ENCODE data around the gene CLDN7. TPM values are rescaled to one million over a fixed set of nuclear protein-coding genes. Genes with fewer than 3 reads are reported as not detected.

Gene CLDN7
- total RNA-seq, 2 donors from 2014 or later = 997 to 1,004 TPM

- ATAC-seq (no peak), DNase-seq (no peak)
- intact Hi-C loops (cut with DNase I, micrococcal nuclease) = no loop called here
Measured at GRCh38 chr17:7290685-7291084, 28.4 kb upstream of the CLDN7 start.

DNA sequence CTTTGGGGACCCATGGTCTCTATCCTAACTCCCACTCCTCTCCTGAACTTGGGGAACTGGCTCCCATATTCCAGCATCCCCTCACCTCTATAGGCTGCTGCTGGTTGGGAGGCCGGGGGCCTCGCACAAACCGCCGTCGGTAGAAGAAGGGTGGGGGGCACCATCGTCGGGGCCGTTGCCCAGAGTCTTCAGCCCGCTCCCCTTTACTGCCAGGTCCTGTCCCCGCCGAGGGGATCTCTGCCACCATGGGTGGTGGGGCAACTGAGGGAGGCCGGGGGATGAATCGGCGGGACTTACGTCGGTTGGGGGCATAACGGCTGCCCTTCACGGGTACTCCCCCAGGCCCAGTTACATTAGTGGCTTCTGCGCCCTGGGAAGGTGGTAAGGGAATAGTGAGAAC is 27.9 kb upstream of the CLDN7 start:
- intact Hi-C loops (cut with DNase I, micrococcal nuclease) = no loop called here
- ATAC-seq = no peak

DNA sequence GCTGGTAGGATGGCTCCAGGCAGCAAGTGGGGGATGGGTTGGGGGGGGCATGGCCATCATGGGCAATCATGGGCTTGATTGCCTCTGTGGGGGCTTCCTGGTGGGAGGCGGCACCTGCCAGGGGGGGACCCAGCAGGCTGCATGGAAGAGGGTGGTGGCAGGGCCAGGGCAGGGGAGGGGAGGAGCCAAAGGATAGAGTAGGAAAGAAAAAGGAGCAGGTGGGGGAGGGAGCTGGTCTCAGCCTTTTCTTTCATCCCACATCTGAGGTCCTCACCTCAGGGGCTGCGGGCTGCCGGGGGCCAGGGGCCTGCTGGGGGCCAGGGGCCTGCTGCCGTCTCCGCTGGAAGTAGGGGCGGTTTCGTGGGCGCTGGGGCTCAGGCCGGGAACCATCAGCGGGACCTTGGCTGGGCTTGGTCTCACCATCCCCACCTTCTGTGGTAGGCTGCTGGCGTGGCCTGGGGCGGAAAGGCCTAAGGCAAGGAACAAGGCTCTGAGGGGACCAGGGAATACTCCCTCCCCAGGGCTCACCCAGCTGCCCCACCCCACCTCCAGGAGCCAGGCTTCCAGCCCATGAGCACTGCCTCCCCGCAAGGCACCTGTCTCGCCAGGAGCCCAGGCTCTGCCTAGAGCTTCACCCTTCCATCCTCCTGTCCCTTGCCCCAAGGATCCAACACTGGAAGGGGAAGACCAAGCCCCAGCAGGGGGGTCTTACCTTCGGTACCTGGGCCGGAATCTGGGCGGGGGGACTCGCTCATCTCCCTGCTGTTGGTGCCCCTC is 27.2 kb upstream of the CLDN7 start:
- intact Hi-C loops (cut with DNase I, micrococcal nuclease) = no loop called here
- ATAC-seq = no peak
- no peak for DNase-seq

More for the DNA sequence above, 27.9 kb upstream of the CLDN7 start:
- no peak for DNase-seq

- intact Hi-C loops (cut with DNase I, micrococcal nuclease) = no loop called here
- no peak for ATAC-seq
- DNase-seq = no peak
Measured at GRCh38 chr17:7285679-7286078, 23.4 kb upstream of the CLDN7 start.

- intact Hi-C loops (cut with DNase I, micrococcal nuclease) = no loop called here
- no peak for DNase-seq
- no peak for ATAC-seq
Measured at GRCh38 chr17:7284911-7285310, 22.6 kb upstream of the CLDN7 start.

- intact Hi-C loops (cut with DNase I, micrococcal nuclease) = no loop called here
- no peak for ATAC-seq
- no peak for DNase-seq
Measured at GRCh38 chr17:7283471-7284216, 21.4 kb upstream of the CLDN7 start.

DNA sequence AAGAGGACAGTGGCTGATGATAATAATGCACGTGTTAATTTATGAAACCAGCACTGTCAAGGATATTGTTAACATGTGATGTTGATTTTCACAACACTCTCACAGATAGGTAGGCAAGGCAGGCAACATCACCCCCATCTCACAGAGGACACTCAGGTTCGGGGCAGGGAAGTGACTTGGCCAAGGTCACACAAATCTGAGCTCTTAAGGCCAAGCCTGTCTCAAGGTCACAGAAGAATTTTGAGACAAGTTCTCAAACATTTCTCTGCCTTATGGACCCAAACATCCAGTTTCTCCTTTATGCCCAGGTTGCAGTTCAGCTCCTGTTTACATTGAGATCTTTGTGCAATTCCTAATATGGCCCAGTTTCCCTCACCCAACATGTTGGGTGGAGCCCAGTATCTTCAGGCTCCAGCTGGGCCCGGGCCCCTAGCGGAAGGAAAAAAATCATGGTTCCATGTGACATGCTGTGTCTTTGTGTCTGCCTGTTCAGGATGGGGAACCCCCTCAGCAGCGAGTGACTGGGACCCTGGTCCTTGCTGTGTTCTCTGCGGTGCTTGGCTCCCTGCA is 20.6 kb upstream of the CLDN7 start:
- ATAC-seq (no peak), DNase-seq (no peak)
- intact Hi-C loops (cut with DNase I, micrococcal nuclease) = no loop called here

DNA sequence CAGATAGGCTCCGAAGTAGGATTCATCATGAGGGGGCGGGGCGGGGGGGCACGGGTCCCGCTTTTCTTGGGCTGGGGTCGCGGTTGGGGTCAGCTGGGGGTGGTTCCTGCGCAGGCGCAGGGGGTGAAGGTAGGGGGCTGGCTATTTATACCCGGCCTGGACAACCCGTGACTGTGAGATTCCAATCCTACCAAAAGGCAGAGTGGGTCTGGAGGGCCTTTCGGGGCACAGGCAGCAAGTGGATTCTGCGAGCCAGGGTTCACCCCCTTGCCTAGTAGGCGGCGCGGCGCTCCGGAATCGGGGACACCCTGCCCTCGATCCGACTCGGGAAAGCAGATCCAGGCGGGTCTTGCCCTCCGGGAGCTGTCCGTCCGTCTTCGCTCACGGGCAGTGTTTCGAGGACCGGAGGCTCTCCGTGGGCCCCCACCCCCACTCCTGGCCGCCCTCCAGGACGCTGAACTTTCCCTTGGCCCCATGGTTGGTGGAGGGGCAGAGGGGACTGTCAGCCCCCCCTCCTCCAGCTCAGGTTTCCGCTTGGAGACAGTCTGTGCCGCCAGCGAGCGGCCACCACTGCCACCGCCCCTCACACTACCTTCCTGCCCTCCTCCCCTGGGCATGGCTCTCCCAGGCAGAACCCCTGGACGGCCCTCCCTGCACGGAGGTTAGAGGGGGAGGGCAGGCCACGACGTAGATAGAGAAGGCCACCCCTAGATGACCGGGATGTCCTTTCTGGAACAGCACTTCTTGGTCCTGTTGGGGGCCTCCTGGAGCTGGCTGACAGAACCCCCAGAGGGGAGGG is 19.9 kb upstream of the CLDN7 start:
- no peak for ATAC-seq
- DNase-seq = peak; percentile 55 to 67
- intact Hi-C loops (cut with DNase I, micrococcal nuclease) = loop anchor here in 1 of 2 donors (2.0 kb wide), 1 partner anchor 13 kb away; the partner anchor contains the start of gene YBX2

DNA sequence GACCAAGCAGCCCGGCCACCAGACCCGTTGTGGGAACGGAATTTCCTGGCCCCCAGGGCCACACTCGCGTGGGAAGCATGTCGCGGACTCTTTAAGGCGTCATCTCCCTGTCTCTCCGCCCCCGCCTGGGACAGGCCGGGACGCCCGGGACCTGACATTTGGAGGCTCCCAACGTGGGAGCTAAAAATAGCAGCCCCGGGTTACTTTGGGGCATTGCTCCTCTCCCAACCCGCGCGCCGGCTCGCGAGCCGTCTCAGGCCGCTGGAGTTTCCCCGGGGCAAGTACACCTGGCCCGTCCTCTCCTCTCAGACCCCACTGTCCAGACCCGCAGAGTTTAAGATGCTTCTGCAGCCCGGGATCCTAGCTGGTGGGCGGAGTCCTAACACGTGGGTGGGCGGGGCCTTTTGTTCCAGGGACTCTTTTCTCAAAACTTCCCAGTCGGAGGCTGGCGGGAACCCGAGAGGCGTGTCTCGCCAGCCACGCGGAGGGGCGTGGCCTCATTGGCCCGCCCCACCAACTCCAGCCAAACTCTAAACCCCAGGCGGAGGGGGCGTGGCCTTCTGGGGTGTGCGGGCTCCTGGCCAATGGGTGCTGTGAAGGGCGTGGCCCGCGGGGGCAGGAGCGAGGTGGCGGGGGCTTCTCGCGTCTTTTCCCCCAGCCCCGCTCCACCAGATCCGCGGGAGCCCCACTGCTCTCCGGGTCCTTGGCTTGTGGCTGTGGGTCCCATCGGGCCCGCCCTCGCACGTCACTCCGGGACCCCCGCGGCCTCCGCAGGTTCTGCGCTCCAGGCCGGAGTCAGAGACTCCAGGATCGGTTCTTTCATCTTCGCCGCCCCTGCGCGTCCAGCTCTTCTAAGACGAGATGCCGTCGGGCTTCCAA is 19.0 kb upstream of the CLDN7 start, which contains the start of gene SLC2A4:
Gene SLC2A4, plus strand, starts transcription at position 645 of the 879 bp plus-strand sequence. Its CDS starts 217 bp downstream, at position 862.
- DNase-seq (peak; percentile 96 to 98), ATAC-seq (peak; percentile 83)
- intact Hi-C loops (cut with DNase I, micrococcal nuclease) = loop anchor here in 1 of 2 donors (2.0 kb wide), 1 partner anchor 13 kb away; the partner anchor contains the start of gene YBX2

- intact Hi-C loops (cut with DNase I, micrococcal nuclease) = loop anchor here in 1 of 2 donors (2.0 kb wide), 1 partner anchor 14 kb away; the partner anchor contains the start of gene YBX2
- DNase-seq (peak; percentile 78 to 89), ATAC-seq (peak; percentile 73)
Measured at GRCh38 chr17:7280519-7281073, 18.3 kb upstream of the CLDN7 start.

GRCh38 chr17:7279448-7279847 is 17.2 kb upstream of the CLDN7 start:
- peak; percentile 51 for ATAC-seq
- peak; percentile 27 to 50 for DNase-seq
- intact Hi-C loops (cut with DNase I, micrococcal nuclease) = no loop called here

GRCh38 chr17:7266784-7267183 is 4.5 kb upstream of the CLDN7 start:
- intact Hi-C loops (cut with DNase I, micrococcal nuclease) = no loop called here
- DNase-seq (no peak), ATAC-seq (no peak)

DNA sequence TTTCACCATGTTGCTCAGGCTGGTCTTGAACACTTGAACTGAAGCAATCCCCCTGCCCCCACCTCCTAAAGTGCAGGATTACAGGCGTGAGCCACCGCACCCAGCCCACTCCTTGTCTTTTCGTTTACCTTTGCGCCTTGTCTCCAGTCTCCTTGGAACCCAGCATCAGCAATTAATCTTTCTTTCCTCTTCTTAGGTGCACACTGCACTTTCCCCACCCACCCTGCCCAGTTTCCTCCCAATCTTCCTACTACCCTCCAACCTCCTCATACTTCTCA is 1.5 kb upstream of the CLDN7 start:
- peak; percentile 68 to 75 for DNase-seq
- ATAC-seq = peak; percentile 22
- intact Hi-C loops (cut with DNase I, micrococcal nuclease) = no loop called here

GRCh38 chr17:7262935-7263800 is 890 bp upstream of the CLDN7 start:
- peak; percentile 96 to 97 for DNase-seq
- intact Hi-C loops (cut with DNase I, micrococcal nuclease) = no loop called here
- peak; percentile 56 for ATAC-seq

GRCh38 chr17:7261379-7262191 is 693 bp downstream of the CLDN7 start:
- ATAC-seq (no peak), DNase-seq (peak in 1 of 2 donors; percentile 35)
- intact Hi-C loops (cut with DNase I, micrococcal nuclease) = no loop called here
